SK-N-MC (cell line): ENCODE data around the gene WWC1.

ENCODE experiments used
- EZH2 ChIP-seq: fragments of 200-600 bp; sonication (generic); IDR thresholded peaks from one replicate; pipeline ENCODE4 v1.6.1; 2017; ENCODE audit warnings: antibody characterized with exemption
- FOXP2 ChIP-seq: optimal IDR thresholded peaks from 2 replicates; pipeline ENCODE3; 2011; ENCODE audit warnings: mild to moderate bottlenecking, moderate library complexity; ENCODE audit not compliant: insufficient read depth; ENCODE audit errors: extremely low read length, control extremely low read depth
- POLR2AphosphoS5 ChIP-seq: IDR thresholded peaks from 2 replicates; pipeline ENCODE4 v1.6.1; 2012; ENCODE audit warnings: mild to moderate bottlenecking, low read depth, low read length, borderline replicate concordance

DNA sequence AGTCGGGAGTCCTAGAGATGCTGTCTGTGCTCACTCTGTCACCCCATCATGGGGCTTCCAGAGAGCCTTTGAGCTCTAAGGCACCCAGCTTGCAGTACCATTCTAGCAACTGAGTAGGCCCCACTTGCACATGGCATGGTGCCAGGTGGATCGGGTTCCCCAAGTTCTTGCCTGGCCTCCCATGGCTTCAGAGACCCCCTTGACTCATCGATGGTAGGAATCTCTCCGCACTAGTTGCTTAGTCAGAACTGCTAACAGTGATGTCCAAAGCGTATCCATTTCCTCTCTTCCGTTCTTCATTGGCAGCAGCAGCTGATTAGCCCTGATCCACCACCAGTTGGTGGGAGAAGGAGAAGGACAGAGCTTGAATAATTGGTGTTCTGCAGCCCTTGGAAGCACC, 124.5 kb downstream of the WWC1 start:
- no peak for TF ChIP-seq EZH2
- TF ChIP-seq POLR2AphosphoS5, result no peak
- TF ChIP-seq FOXP2, result no peak
